ENCODE measurements around the gene ALG12.

ALG12 gene

GRCh38 chr22:49957826-49958365 is 39.7 kb upstream of the ALG12 start:
- no peak for DNase-seq (ENCODE audit: low read depth)

- no peak for DNase-seq (ENCODE audit: low read depth)
Observed at GRCh38 chr22:49956914-49957825, 38.9 kb upstream of the ALG12 start.

- no peak for DNase-seq (ENCODE audit: low read depth)
Observed at GRCh38 chr22:49956418-49956770, 38.2 kb upstream of the ALG12 start.

GRCh38 chr22:49955581-49956417 is 37.6 kb upstream of the ALG12 start:
- no peak for DNase-seq (ENCODE audit: low read depth)

- no peak for DNase-seq (ENCODE audit: low read depth)
Observed at GRCh38 chr22:49954991-49955580, 36.8 kb upstream of the ALG12 start.

GRCh38 chr22:49954354-49954753 is 36.1 kb upstream of the ALG12 start:
- DNase-seq (ENCODE audit: low read depth), result no peak

GRCh38 chr22:49953680-49954344 is 35.6 kb upstream of the ALG12 start:
- no peak for DNase-seq (ENCODE audit: low read depth)

GRCh38 chr22:49953027-49953679 is 34.9 kb upstream of the ALG12 start:
- no peak for DNase-seq (ENCODE audit: low read depth)

- DNase-seq (ENCODE audit: low read depth), result no peak
Observed at GRCh38 chr22:49951986-49952896, 34.0 kb upstream of the ALG12 start.

- no peak for DNase-seq (ENCODE audit: low read depth)
Observed at GRCh38 chr22:49951678-49951985, 33.4 kb upstream of the ALG12 start.

GRCh38 chr22:49951000-49951677 is 32.9 kb upstream of the ALG12 start:
- DNase-seq (ENCODE audit: low read depth), result no peak

- DNase-seq (ENCODE audit: low read depth), result no peak
Observed at GRCh38 chr22:49950396-49950994, 32.3 kb upstream of the ALG12 start.

GRCh38 chr22:49949914-49950292 is 31.7 kb upstream of the ALG12 start:
- no peak for DNase-seq (ENCODE audit: low read depth)

GRCh38 chr22:49948958-49949913 is 31.0 kb upstream of the ALG12 start:
- no peak for DNase-seq (ENCODE audit: low read depth)

- no peak for DNase-seq (ENCODE audit: low read depth)
Observed at GRCh38 chr22:49948116-49948957, 30.1 kb upstream of the ALG12 start.

- no peak for DNase-seq (ENCODE audit: low read depth)
Observed at GRCh38 chr22:49947296-49947622, 29.0 kb upstream of the ALG12 start.

- no peak for DNase-seq (ENCODE audit: low read depth)
Observed at GRCh38 chr22:49946612-49947295, 28.5 kb upstream of the ALG12 start.
